HTR-8/SVneo (cell line): ENCODE measurements around the gene UGT1A8.

Experiments
- DNase-seq: peaks from one replicate; pipeline ENCODE4 v3.0.0; 2011; ENCODE audit warnings: low spot score, mixed read lengths; ENCODE audit not compliant: insufficient read length
- FAIRE-seq: peaks from 2 replicates; lab custom pipeline; 2011; peaks lifted over from hg19 to GRCh38; lab: Jason Lieb, UNC

UGT1A8 gene

GRCh38 chr2:233793465-233794127 is 176.2 kb downstream of the UGT1A8 start:
- DNase-seq (no peak), FAIRE-seq (no peak)

- FAIRE-seq = no peak
- no peak for DNase-seq
Measured at GRCh38 chr2:233794128-233794658, 176.8 kb downstream of the UGT1A8 start.

- DNase-seq (no peak), FAIRE-seq (no peak)
Measured at GRCh38 chr2:233795735-233796171, 178.3 kb downstream of the UGT1A8 start.

- DNase-seq (no peak), FAIRE-seq (no peak)
Measured at GRCh38 chr2:233796254-233796653, 178.8 kb downstream of the UGT1A8 start.

GRCh38 chr2:233798335-233799086 is 181.1 kb downstream of the UGT1A8 start:
- no peak for DNase-seq
- FAIRE-seq = no peak

GRCh38 chr2:233799087-233799665 is 181.7 kb downstream of the UGT1A8 start:
- no peak for DNase-seq

GRCh38 chr2:233799716-233800115 is 182.3 kb downstream of the UGT1A8 start:
- no peak for DNase-seq
- peak; percentile 26 for FAIRE-seq

More at GRCh38 chr2:233799087-233799665, 181.7 kb downstream of the UGT1A8 start:
- FAIRE-seq = no peak

- no peak for DNase-seq
- FAIRE-seq = no peak
Measured at GRCh38 chr2:233800208-233800607, 182.8 kb downstream of the UGT1A8 start.

- DNase-seq (no peak), FAIRE-seq (no peak)
Measured at GRCh38 chr2:233801357-233802131, 184.1 kb downstream of the UGT1A8 start.

- DNase-seq (no peak), FAIRE-seq (no peak)
Measured at GRCh38 chr2:233802132-233802815, 184.8 kb downstream of the UGT1A8 start.

GRCh38 chr2:233803292-233803911 is 186.0 kb downstream of the UGT1A8 start:
- FAIRE-seq (no peak), DNase-seq (no peak)

GRCh38 chr2:233803994-233804393 is 186.6 kb downstream of the UGT1A8 start:
- FAIRE-seq (no peak), DNase-seq (no peak)

GRCh38 chr2:233807215-233807865 is 189.9 kb downstream of the UGT1A8 start:
- DNase-seq (no peak), FAIRE-seq (peak; percentile 74)

GRCh38 chr2:233807966-233808935 is 190.8 kb downstream of the UGT1A8 start:
- DNase-seq = no peak
- no peak for FAIRE-seq

GRCh38 chr2:233810385-233810784 is 193.0 kb downstream of the UGT1A8 start:
- FAIRE-seq (no peak), DNase-seq (no peak)

- DNase-seq = no peak
- no peak for FAIRE-seq
Measured at GRCh38 chr2:233811087-233811486, 193.7 kb downstream of the UGT1A8 start.

- DNase-seq = no peak
- FAIRE-seq = no peak
Measured at GRCh38 chr2:233811732-233812131, 194.3 kb downstream of the UGT1A8 start.
